H1 (cell line): ENCODE measurements around the gene RASA4B. TPM values are rescaled to one million over a fixed set of nuclear protein-coding genes. Genes with fewer than 3 reads are reported as not detected.
A peak's percentile ranks its signal among the peaks of the same experiment; 100 is the strongest.
"Not testable (repeated sequence)": the region's sequence is repeated elsewhere in the genome, so short reads cannot be mapped to it uniquely, and the experiment has no call there.

Experiments
- CTCF ChIA-PET: fragments of 300-600 bp; sonication (Branson Sonifier 250); formaldehyde crosslinking; loops from one replicate; lab custom pipeline; 2021; ENCODE audit not compliant: partially characterized antibody; lab: Charles Lee
- POLR2A ChIA-PET: fragments of 300-600 bp; sonication (Branson Sonifier 250); formaldehyde crosslinking; loops from one replicate; lab custom pipeline; 2021; ENCODE audit warnings: inconsistent platforms; ENCODE audit not compliant: partially characterized antibody; lab: Charles Lee
- DNase-seq, 2 experiments: peaks; one replicate each; pipeline versions ENCODE4 v3.0.0 to v3.0.0-alpha.2; 2010 to 2022; ENCODE audit warnings: low spot score in 2 of 2, low read depth in 1 of 2, mixed read lengths in 1 of 2
- FAIRE-seq: peaks from 2 replicates; lab custom pipeline; 2011; peaks lifted over from hg19 to GRCh38; lab: Jason Lieb, UNC
- H2AFZ ChIP-seq: 2 replicates; pipeline ENCODE4 v1.8.1; 2012; ENCODE audit warnings: low read length, inconsistent platforms
- H2AK5ac ChIP-seq: 2 replicates; pipeline ENCODE4 v1.6.1; 2013; ENCODE audit warnings: low read depth, low read length
- H2BK120ac ChIP-seq: replicated peaks from 2 replicates; pipeline ENCODE3; 2013; ENCODE audit warnings: low read depth, low read length, inconsistent platforms
- H2BK12ac ChIP-seq: 2 replicates; pipeline ENCODE4 v1.6.1; 2013; ENCODE audit warnings: low read depth, low read length
- H2BK15ac ChIP-seq: 2 replicates; pipeline ENCODE4 v1.6.1; 2013; ENCODE audit warnings: low read length
- H2BK20ac ChIP-seq: 2 replicates; pipeline ENCODE4 v1.6.1; 2013; ENCODE audit warnings: low read length
- H2BK5ac ChIP-seq: 2 replicates; pipeline ENCODE4 v1.6.1; 2013; ENCODE audit warnings: low read depth, low read length
- H3K14ac ChIP-seq: 2 replicates; pipeline ENCODE4 v1.6.1; 2013; ENCODE audit warnings: inconsistent platforms; ENCODE audit not compliant: insufficient read length
- H3K18ac ChIP-seq: 2 replicates; pipeline ENCODE4 v1.6.1; 2013; ENCODE audit warnings: low read length; ENCODE audit errors: extremely low read depth
- H3K23ac ChIP-seq: 2 replicates; pipeline ENCODE4 v1.6.1; 2013; ENCODE audit warnings: inconsistent platforms; ENCODE audit not compliant: insufficient read length
- H3K23me2 ChIP-seq: 2 replicates; pipeline ENCODE4 v1.6.1; 2013; ENCODE audit warnings: low read depth, low read length
- H3K27ac ChIP-seq: 2 replicates; pipeline ENCODE4 v1.6.1; 2011; ENCODE audit warnings: low read depth, low read length, inconsistent platforms
- H3K27me3 ChIP-seq, 4 experiments: replicated peaks in 1 of 4; 1 replicate in 1 of 4; 2 replicates in 3 of 4; pipeline versions ENCODE4 v1.6.1 to v1.8.1; 2011 to 2013; ENCODE audit warnings: low read length in 3 of 4, mild to moderate bottlenecking in 3 of 4, inconsistent platforms in 2 of 4, mixed read lengths in 2 of 4, moderate library complexity in 1 of 4; ENCODE audit not compliant: control insufficient read depth in 3 of 4, insufficient read depth in 3 of 4; ENCODE audit errors: extremely low read depth in 1 of 4
- H3K36me3 ChIP-seq, 4 experiments: 2 replicates each; pipeline versions ENCODE4 v1.6.1 to v1.8.1; 2011 to 2013; ENCODE audit warnings: mild to moderate bottlenecking in 4 of 4, low read length in 3 of 4, moderate library complexity in 2 of 4, control low read depth in 1 of 4, inconsistent platforms in 1 of 4; ENCODE audit not compliant: insufficient read depth in 4 of 4, control insufficient read depth in 2 of 4
- H3K4ac ChIP-seq: replicated peaks from 2 replicates; pipeline ENCODE3; 2013; ENCODE audit warnings: low read length, low read depth, mixed read lengths, inconsistent platforms; ENCODE audit not compliant: insufficient read length
- H3K4me1 ChIP-seq, 4 experiments: replicated peaks in 1 of 4; 1 replicate in 1 of 4; 2 replicates in 3 of 4; pipeline versions ENCODE4 v1.6.1 to v1.8.1; 2011 to 2013; ENCODE audit warnings: low read length in 3 of 4, inconsistent platforms in 2 of 4, mixed read lengths in 1 of 4; ENCODE audit not compliant: insufficient read depth in 4 of 4, control insufficient read depth in 3 of 4
- H3K4me2 ChIP-seq, 2 experiments: 2 replicates each; pipeline versions ENCODE4 v1.6.1 to v1.8.1; 2011 to 2013; ENCODE audit warnings: low read depth in 2 of 2, low read length in 2 of 2, control low read depth in 1 of 2, inconsistent platforms in 1 of 2, mild to moderate bottlenecking in 1 of 2; ENCODE audit not compliant: insufficient read depth in 1 of 2
- H3K4me3 ChIP-seq, 4 experiments: fragments of 200-600, 300-600 bp in 1 of 4; sonication (generic), shearing (Covaris generic), sonication (Bioruptor Twin) in 1 of 4; 2 replicates each; pipeline versions ENCODE4 v1.5.1 to v1.8.1; 2011 to 2016; ENCODE audit warnings: low read length in 4 of 4, low read depth in 3 of 4, control low read depth in 2 of 4, inconsistent platforms in 2 of 4, mild to moderate bottlenecking in 2 of 4, mixed read lengths in 1 of 4, moderate library complexity in 1 of 4; ENCODE audit not compliant: insufficient read depth in 2 of 4; ENCODE audit errors: extremely low read depth in 1 of 4
- H3K56ac ChIP-seq: replicated peaks from 2 replicates; pipeline ENCODE3; 2013; ENCODE audit warnings: low read depth, mild to moderate bottlenecking, mixed read lengths, low read length, inconsistent platforms; ENCODE audit not compliant: insufficient read length
- H3K79me1 ChIP-seq: 2 replicates; pipeline ENCODE4 v1.6.1; 2013; ENCODE audit warnings: low read depth, low read length, control low read depth
- H3K79me2 ChIP-seq, 2 experiments: 2 replicates each; pipeline versions ENCODE4 v1.6.1 to v1.8.1; 2012 to 2013; ENCODE audit warnings: low read length in 2 of 2, mild to moderate bottlenecking in 2 of 2, inconsistent platforms in 1 of 2; ENCODE audit not compliant: insufficient read depth in 2 of 2, control insufficient read depth in 1 of 2
- H3K9ac ChIP-seq, 4 experiments: replicated peaks in 1 of 4; 1 replicate in 1 of 4; 2 replicates in 3 of 4; pipeline versions ENCODE4 v1.6.1 to v1.8.1; 2011 to 2013; ENCODE audit warnings: low read depth in 3 of 4, low read length in 3 of 4, control low read depth in 2 of 4, mild to moderate bottlenecking in 2 of 4, moderate library complexity in 2 of 4, inconsistent platforms in 1 of 4; ENCODE audit errors: extremely low read depth in 1 of 4
- H3K9me3 ChIP-seq, 2 experiments: 2 replicates each; pipeline versions ENCODE4 v1.6.1 to v1.8.1; 2012 to 2013; ENCODE audit warnings: mild to moderate bottlenecking in 2 of 2, moderate library complexity in 2 of 2, control low read depth in 1 of 2, inconsistent platforms in 1 of 2, low read depth in 1 of 2, low read length in 1 of 2, mixed read lengths in 1 of 2; ENCODE audit not compliant: insufficient read depth in 2 of 2
- H4K20me1 ChIP-seq, 2 experiments: replicated peaks in 1 of 2; 2 replicates each; pipeline versions ENCODE3 to v1.8.1; 2011 to 2013; ENCODE audit warnings: inconsistent platforms in 2 of 2, low read length in 2 of 2, mild to moderate bottlenecking in 1 of 2; ENCODE audit not compliant: insufficient read depth in 2 of 2, control insufficient read depth in 1 of 2
- H4K5ac ChIP-seq: 2 replicates; pipeline ENCODE4 v1.6.1; 2013; ENCODE audit warnings: low read length, low read depth, mixed read lengths, inconsistent platforms; ENCODE audit not compliant: insufficient read length
- H4K8ac ChIP-seq: 2 replicates; pipeline ENCODE4 v1.8.0; 2013; ENCODE audit warnings: mild to moderate bottlenecking, moderate library complexity, low read length, inconsistent platforms; ENCODE audit not compliant: insufficient read depth; ENCODE audit errors: extremely low read depth
- H4K91ac ChIP-seq: replicated peaks from 2 replicates; pipeline ENCODE3; 2013; ENCODE audit warnings: low read length, mixed read lengths, inconsistent platforms; ENCODE audit not compliant: insufficient read length
- WGBS, 2 experiments: shearing (Covaris generic) in 1 of 2; methylation state at CpG; one replicate each; pipeline versions ENCODE4 v1.1.6 to v1.1.7; 2013 to 2015; ENCODE audit warnings: low lambda C conversion rate in 2 of 2, mixed read lengths in 2 of 2, inconsistent platforms in 1 of 2, low coverage in 1 of 2, missing lambda C conversion rate in 1 of 2; ENCODE audit not compliant: insufficient replicate concordance in 2 of 2, insufficient coverage in 1 of 2, insufficient read length in 1 of 2; ENCODE audit errors: extremely low coverage in 1 of 2, missing lambda C conversion rate in 1 of 2; 5-methylcytosine and 5-hydroxymethylcytosine counted together
- polyA plus RNA-seq, 7 experiments: library from polyadenylated mRNA; depleted of rRNA in 3 of 7; stranded (reverse) in 5 of 7; unstranded in 2 of 7; fragments of >200 nt in 5 of 7; fragments of 200-250 nt in 2 of 7; gene quantifications; 1 replicate in 5 of 7; 2 replicates in 1 of 7; 4 replicates in 1 of 7; pipeline versions ENCODE4 v1.2.1 to v1.2.3, GENCODE V29; 2011 to 2013; ENCODE audit warnings: missing spikeins in 2 of 7, mixed read lengths in 2 of 7
- total RNA-seq: library from RNA; stranded (reverse); fragmentation: NEBNext Ultra II Directional; extraction: Animal tissue kit (Norgen Biotek cat#: 25700); gene quantifications from 2 replicates; pipeline ENCODE4 v1.2.1, GENCODE V29; 2021

The RASA4B gene
- total and polyA plus RNA-seq, 2 of the 8 experiments (the other 6 are each of a cell fraction or from before 2014, with no cell fraction given), result 3.4 to 6.7 TPM

GRCh38 chr7:102498321-102498720 lies 19.3 kb downstream of the RASA4B start:
- 96% methylated on average over 7 of the region's 16 CpGs; no CpG with 5 or more reads in 1 of the 2 experiments for WGBS, 2 experiments
- H2BK20ac ChIP-seq, H4K5ac ChIP-seq, H3K27ac ChIP-seq, H2BK120ac ChIP-seq, H3K14ac ChIP-seq, H3K36me3 ChIP-seq, H2BK15ac ChIP-seq, DNase-seq, H2BK5ac ChIP-seq, H2BK12ac ChIP-seq, H3K4ac ChIP-seq, H3K79me1 ChIP-seq, FAIRE-seq, H4K91ac ChIP-seq, CTCF ChIA-PET, H3K23me2 ChIP-seq, H3K9me3 ChIP-seq, POLR2A ChIA-PET, H3K79me2 ChIP-seq, H3K9ac ChIP-seq, H3K18ac ChIP-seq, H3K4me1 ChIP-seq, H3K56ac ChIP-seq, H2AK5ac ChIP-seq, H4K20me1 ChIP-seq, H2AFZ ChIP-seq, H3K4me2 ChIP-seq, H3K23ac ChIP-seq, H3K27me3 ChIP-seq, H3K4me3 ChIP-seq, H4K8ac ChIP-seq: not testable (repeated sequence)

GRCh38 chr7:102497308-102497707 lies 20.3 kb downstream of the RASA4B start:
- not testable (repeated sequence) for H3K9me3 ChIP-seq, FAIRE-seq
- 81% methylated on average over 1 of the region's 5 CpGs; no CpG with 5 or more reads in 1 of the 2 experiments for WGBS, 2 experiments

More at GRCh38 chr7:102497308-102497707, 20.3 kb downstream of the RASA4B start:
- H3K79me1 ChIP-seq, H3K56ac ChIP-seq, H3K23ac ChIP-seq, H3K27ac ChIP-seq, H3K36me3 ChIP-seq, H3K9ac ChIP-seq, CTCF ChIA-PET, H3K4me3 ChIP-seq, POLR2A ChIA-PET, H4K5ac ChIP-seq, H2AK5ac ChIP-seq, H3K14ac ChIP-seq, H2BK20ac ChIP-seq, H3K4ac ChIP-seq, H2BK15ac ChIP-seq, H4K91ac ChIP-seq, H3K4me1 ChIP-seq, H2AFZ ChIP-seq, H4K20me1 ChIP-seq, H2BK12ac ChIP-seq, H3K18ac ChIP-seq, H2BK120ac ChIP-seq, H4K8ac ChIP-seq, H3K23me2 ChIP-seq, H3K4me2 ChIP-seq, H2BK5ac ChIP-seq, H3K27me3 ChIP-seq, H3K79me2 ChIP-seq: not testable (repeated sequence)
- peak in 1 of 2 experiments; percentile 45 for DNase-seq
